ENCODE measurements around the gene ATP5F1A. TPM values are rescaled to one million over a fixed set of nuclear protein-coding genes. Genes with fewer than 3 reads are reported as not detected.
"Not testable (repeated sequence)": the region's sequence is repeated elsewhere in the genome, so short reads cannot be mapped to it uniquely, and the experiment has no call there.

ATP5F1A gene
- total RNA-seq, 1 experiment from 2014 or later, result 262 TPM

- DNase-seq (ENCODE audit: low spot score), result not testable (repeated sequence)
Observed at GRCh38 chr18:46047369-46047768, 50.7 kb downstream of the ATP5F1A start.

GRCh38 chr18:46046688-46047087, 51.4 kb downstream of the ATP5F1A start:
- no peak for DNase-seq (ENCODE audit: low spot score)

- DNase-seq (ENCODE audit: low spot score), result no peak
Observed at GRCh38 chr18:46046126-46046525, 52.0 kb downstream of the ATP5F1A start.

- no peak for DNase-seq (ENCODE audit: low spot score)
Observed at GRCh38 chr18:46042571-46043123, 55.4 kb downstream of the ATP5F1A start.

- no peak for DNase-seq (ENCODE audit: low spot score)
Observed at GRCh38 chr18:46040747-46041104, 57.4 kb downstream of the ATP5F1A start.

- DNase-seq (ENCODE audit: low spot score), result no peak
Observed at GRCh38 chr18:46040033-46040746, 57.9 kb downstream of the ATP5F1A start.

GRCh38 chr18:46037512-46038305, 60.4 kb downstream of the ATP5F1A start:
- no peak for DNase-seq (ENCODE audit: low spot score)

GRCh38 chr18:46035696-46036680, 62.1 kb downstream of the ATP5F1A start:
- DNase-seq (ENCODE audit: low spot score), result no peak

- DNase-seq (ENCODE audit: low spot score), result no peak
Observed at GRCh38 chr18:46034230-46034629, 63.9 kb downstream of the ATP5F1A start.

GRCh38 chr18:46031741-46032140, 66.4 kb downstream of the ATP5F1A start:
- no peak for DNase-seq (ENCODE audit: low spot score)

Small RNA genes within 50 kb of the gene (small RNA-seq; reads per million reads assigned to genes)
- gene RNU6-1278P (not detected), gene RNY4P37 (not detected)

Other genes starting within 250 kb of the ATP5F1A start
- gene EPG5, start 131.0 kb downstream of the ATP5F1A start, total RNA-seq (2014; rRNA removed; shearing (Covaris generic)), result 4.5 and 6.6 TPM in 2 replicates
- gene PSTPIP2, start 26.0 kb downstream of the ATP5F1A start, total RNA-seq (2014; rRNA removed; shearing (Covaris generic)), result 0.13 TPM in 1 of 2 replicates, not detected in the other
- gene HAUS1, start 6.1 kb upstream of the ATP5F1A start, total RNA-seq (2014; rRNA removed; shearing (Covaris generic)), result 21.3 and 25.4 TPM in 2 replicates

Data from HT-29 (cell line).